Karpas-422 (cell line): Measurements from ENCODE around the gene NHS. TPM values are rescaled to one million over a fixed set of nuclear protein-coding genes. Genes with fewer than 3 reads are reported as not detected.

Experiments used
- DNase-seq: peaks from one replicate; pipeline ENCODE4 v3.0.0-alpha.2; 2015
- H2AFZ ChIP-seq: fragments of 200-600 bp; sonication (generic); 2 replicates; pipeline ENCODE4 v1.6.1; 2014; ENCODE audit warnings: antibody characterized with exemption, low read length, mixed read lengths
- H3K27ac ChIP-seq: fragments of 200-600 bp; sonication (generic); 2 replicates; pipeline ENCODE4 v1.5.1; 2014; ENCODE audit warnings: mild to moderate bottlenecking, low read length, moderate library complexity
- H3K27me3 ChIP-seq: fragments of 200-600 bp; sonication (generic); 2 replicates; pipeline ENCODE4 v1.6.1; 2014; ENCODE audit warnings: low read length, mixed read lengths
- H3K36me3 ChIP-seq: fragments of 200-600 bp; sonication (generic); 2 replicates; pipeline ENCODE4 v1.6.1; 2014; ENCODE audit warnings: low read length, mixed read lengths; ENCODE audit not compliant: insufficient read depth
- H3K4me1 ChIP-seq: fragments of 200-600 bp; sonication (generic); 2 replicates; pipeline ENCODE4 v1.6.1; 2014; ENCODE audit warnings: mild to moderate bottlenecking, low read length, mixed read lengths
- H3K4me2 ChIP-seq: fragments of 200-600 bp; sonication (generic); 2 replicates; pipeline ENCODE4 v1.6.1; 2014; ENCODE audit warnings: low read length, low read depth, mild to moderate bottlenecking; ENCODE audit not compliant: poor library complexity, severe bottlenecking
- H3K4me3 ChIP-seq: fragments of 200-600 bp; sonication (generic); 2 replicates; pipeline ENCODE4 v1.5.1; 2014; ENCODE audit warnings: mild to moderate bottlenecking, antibody characterized with exemption, low read length, mixed read lengths
- H3K79me2 ChIP-seq: fragments of 200-600 bp; sonication (generic); 2 replicates; pipeline ENCODE4 v1.6.1; 2014; ENCODE audit warnings: mild to moderate bottlenecking, low read length, mixed read lengths
- H3K9ac ChIP-seq: fragments of 200-600 bp; sonication (generic); 2 replicates; pipeline ENCODE4 v1.6.0; 2014; ENCODE audit warnings: low read length
- H3K9me2 ChIP-seq: fragments of 200-600 bp; sonication (generic), shearing (Covaris generic); replicated peaks from 2 replicates; pipeline ENCODE4 v1.6.0; 2014; ENCODE audit warnings: mild to moderate bottlenecking, low read length, moderate library complexity; ENCODE audit not compliant: insufficient read depth
- H3K9me3 ChIP-seq: fragments of 300-700, 200-600 bp; sonication (generic); 2 replicates; pipeline ENCODE4 v1.6.1; 2014; ENCODE audit warnings: low read length, mixed read lengths
- H4K20me1 ChIP-seq: fragments of 200-600 bp; sonication (generic); 2 replicates; pipeline ENCODE4 v1.6.1; 2014; ENCODE audit warnings: mild to moderate bottlenecking, antibody characterized with exemption, low read length, low read depth; ENCODE audit not compliant: insufficient read depth
- total RNA-seq: library from RNA; depleted of rRNA; stranded (reverse); fragments of >200 nt; shearing (Covaris generic); gene quantifications from 2 replicates; pipeline ENCODE4 v1.2.3, GENCODE V29; 2014; ENCODE audit warnings: low replicate concordance

NHS gene
- total RNA-seq, 1 experiment from 2014 or later = 0.15 TPM

DNA sequence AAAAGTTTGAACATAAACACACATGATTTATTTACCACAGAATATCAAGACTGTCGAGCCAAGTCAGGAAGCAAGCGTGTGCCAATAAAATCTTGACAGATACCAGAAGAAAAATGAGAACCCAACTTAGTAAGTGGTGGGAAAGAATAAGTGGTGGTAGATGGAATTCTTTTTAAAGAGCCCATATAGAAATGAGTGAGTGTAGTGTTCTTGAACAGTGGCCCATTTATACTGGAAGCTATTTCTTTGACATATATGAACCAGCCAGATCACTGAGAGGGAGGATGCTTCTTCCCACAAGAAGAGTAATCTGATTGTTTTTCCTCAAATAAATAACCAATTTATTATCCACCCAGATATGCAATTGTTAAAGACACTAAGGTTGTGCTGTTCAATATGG, 98.0 kb downstream of the NHS start:
- Histone ChIP-seq H3K27me3 (no peaks in the 10 kb centered on the region), H3K9me2 (no peaks in the 10 kb centered on the region), H2AFZ (no peak overlapping the region), H3K9me3 (no peaks in the 10 kb centered on the region), H3K9ac (no peak overlapping the region), H3K36me3 (no peaks in the 10 kb centered on the region), H3K4me3 (no peak overlapping the region), H3K27ac (no peak overlapping the region), H3K4me2 (no peak overlapping the region), H3K4me1 (no peaks in the 10 kb centered on the region), H4K20me1 (no peaks in the 10 kb centered on the region), H3K79me2 (no peaks in the 10 kb centered on the region)
- no peak for DNase-seq

DNA sequence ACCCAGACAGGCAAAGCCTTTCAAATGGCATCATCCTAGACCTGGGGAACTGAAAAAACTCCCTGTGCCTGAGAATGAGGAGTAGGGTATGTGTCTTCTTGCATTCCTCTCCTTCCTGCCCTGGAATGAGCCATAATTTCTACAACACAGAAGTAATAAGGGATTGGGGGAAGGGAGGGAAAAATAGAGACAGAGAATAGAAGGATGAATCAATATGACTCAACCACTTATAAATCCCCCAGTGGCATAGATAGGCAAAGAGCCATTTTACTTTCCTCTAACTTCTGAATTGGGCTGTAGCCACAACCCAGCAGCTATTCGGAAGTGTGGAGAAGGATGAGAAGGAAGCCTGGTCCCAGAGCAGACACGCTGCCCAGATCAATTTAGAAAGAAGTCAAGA, 99.9 kb downstream of the NHS start:
- H3K36me3 ChIP-seq = no peaks in the 10 kb centered on the region
- no peaks in the 10 kb centered on the region for H3K9me2 ChIP-seq
- H3K4me2 ChIP-seq = no peak overlapping the region
- H3K79me2 ChIP-seq = no peaks in the 10 kb centered on the region
- no peak for DNase-seq
- H3K4me1 ChIP-seq = no peaks in the 10 kb centered on the region
- no peak overlapping the region for H2AFZ ChIP-seq
- H3K27me3 ChIP-seq = no peaks in the 10 kb centered on the region
- H3K27ac ChIP-seq = no peak overlapping the region
- H4K20me1 ChIP-seq = no peaks in the 10 kb centered on the region
- H3K9me3 ChIP-seq = no peaks in the 10 kb centered on the region
- H3K9ac ChIP-seq = no peak overlapping the region
- no peak overlapping the region for H3K4me3 ChIP-seq

DNA sequence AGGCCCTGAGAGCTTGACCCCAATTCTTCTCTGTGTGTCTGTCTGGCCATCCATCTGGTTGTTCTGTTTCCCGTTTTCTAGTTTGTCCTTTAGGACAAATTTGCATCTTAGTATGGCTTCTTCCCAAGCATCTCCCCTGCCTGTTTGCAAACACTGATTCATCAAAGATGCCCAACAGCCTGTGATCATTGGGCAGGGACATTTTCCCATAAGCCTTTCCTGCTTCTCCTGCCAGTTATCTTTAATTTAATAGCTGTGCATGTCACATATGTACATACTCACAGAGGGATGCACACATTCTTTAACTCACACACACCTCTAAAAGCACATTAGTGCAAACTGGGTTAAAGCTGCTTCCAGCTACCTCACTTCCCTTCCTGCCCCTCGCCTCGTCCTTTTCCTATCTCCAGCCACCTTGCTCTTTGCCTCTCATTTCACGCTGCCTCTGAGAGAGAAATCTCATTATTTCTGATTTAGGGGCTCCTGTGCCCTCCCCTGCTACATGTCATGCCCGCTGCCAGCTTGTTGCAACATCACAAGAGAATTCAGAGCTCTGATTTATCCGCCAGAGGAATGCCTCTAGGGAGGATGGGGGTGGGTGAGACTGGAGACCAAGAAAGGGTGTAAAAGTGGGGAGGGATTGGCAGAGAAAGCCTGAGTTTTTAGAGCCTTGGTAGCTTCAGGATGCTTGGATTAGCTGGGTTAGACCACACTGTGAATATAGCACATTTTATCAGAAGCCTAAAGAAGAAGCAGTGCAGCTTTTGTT, 100.6 kb downstream of the NHS start:
- no peak overlapping the region for H3K9ac ChIP-seq
- no peaks in the 10 kb centered on the region for H3K9me2 ChIP-seq
- H3K36me3 ChIP-seq = no peaks in the 10 kb centered on the region
- DNase-seq = no peak
- H3K27ac ChIP-seq = no peak overlapping the region
- H3K4me1 ChIP-seq = no peaks in the 10 kb centered on the region
- H2AFZ ChIP-seq = no peak overlapping the region
- H3K4me2 ChIP-seq = no peak overlapping the region
- H3K27me3 ChIP-seq = no peaks in the 10 kb centered on the region
- H3K9me3 ChIP-seq = no peaks in the 10 kb centered on the region
- no peaks in the 10 kb centered on the region for H3K79me2 ChIP-seq
- no peak overlapping the region for H3K4me3 ChIP-seq
- no peaks in the 10 kb centered on the region for H4K20me1 ChIP-seq

DNA sequence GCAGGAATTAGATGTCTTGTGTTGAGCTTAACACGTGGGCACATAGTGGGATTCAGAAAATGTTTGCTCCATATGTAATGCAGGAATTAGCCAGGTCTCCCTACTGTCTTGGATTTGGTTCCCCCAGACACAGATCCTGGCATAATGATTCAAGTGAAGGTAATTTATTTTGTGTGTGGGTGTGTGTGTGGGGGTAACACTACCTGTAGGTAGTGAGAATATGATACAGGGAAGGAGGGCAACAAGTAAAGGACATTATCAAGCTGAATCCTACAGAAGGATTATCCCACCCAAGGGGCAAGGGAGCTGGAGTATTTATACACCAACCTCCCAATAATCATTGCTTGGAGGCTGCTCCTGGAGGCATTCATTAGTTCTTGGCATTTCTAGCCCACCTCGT, 101.4 kb downstream of the NHS start:
- Histone ChIP-seq H3K27me3 (no peaks in the 10 kb centered on the region), H2AFZ (no peak overlapping the region), H3K9me3 (no peaks in the 10 kb centered on the region), H3K79me2 (no peaks in the 10 kb centered on the region), H3K4me3 (no peak overlapping the region), H3K36me3 (no peaks in the 10 kb centered on the region), H3K4me2 (no peak overlapping the region), H3K4me1 (no peaks in the 10 kb centered on the region), H4K20me1 (no peaks in the 10 kb centered on the region), H3K9ac (no peak overlapping the region), H3K27ac (no peak overlapping the region), H3K9me2 (no peaks in the 10 kb centered on the region)
- no peak for DNase-seq

DNA sequence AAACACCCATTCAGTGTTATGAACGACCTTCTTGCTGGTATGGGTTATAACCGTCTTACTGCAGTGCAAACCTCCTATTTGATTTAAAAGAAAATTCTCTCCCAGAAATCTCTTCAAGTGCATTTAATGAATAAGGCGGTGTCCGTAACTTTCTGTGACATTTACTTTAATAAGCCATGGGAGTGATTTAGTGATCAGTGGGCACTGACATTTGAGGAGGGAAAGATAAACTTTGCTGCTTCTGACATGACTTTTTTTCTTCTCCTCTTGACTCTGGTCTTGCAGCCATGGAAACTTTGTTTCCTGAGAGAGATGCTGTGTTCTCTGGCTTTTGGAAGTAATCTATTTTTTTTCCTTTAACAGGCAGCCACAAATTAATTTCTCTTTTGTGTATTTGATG, 106.1 kb downstream of the NHS start:
- Histone ChIP-seq H3K9me2 (no peaks in the 10 kb centered on the region), H2AFZ (no peak overlapping the region), H3K4me3 (no peak overlapping the region), H3K27ac (no peak overlapping the region), H3K79me2 (no peaks in the 10 kb centered on the region), H3K4me2 (no peak overlapping the region), H3K36me3 (no peaks in the 10 kb centered on the region), H3K9ac (no peak overlapping the region), H3K4me1 (no peaks in the 10 kb centered on the region), H3K9me3 (no peaks in the 10 kb centered on the region), H4K20me1 (no peaks in the 10 kb centered on the region), H3K27me3 (no peaks in the 10 kb centered on the region)
- no peak for DNase-seq

DNA sequence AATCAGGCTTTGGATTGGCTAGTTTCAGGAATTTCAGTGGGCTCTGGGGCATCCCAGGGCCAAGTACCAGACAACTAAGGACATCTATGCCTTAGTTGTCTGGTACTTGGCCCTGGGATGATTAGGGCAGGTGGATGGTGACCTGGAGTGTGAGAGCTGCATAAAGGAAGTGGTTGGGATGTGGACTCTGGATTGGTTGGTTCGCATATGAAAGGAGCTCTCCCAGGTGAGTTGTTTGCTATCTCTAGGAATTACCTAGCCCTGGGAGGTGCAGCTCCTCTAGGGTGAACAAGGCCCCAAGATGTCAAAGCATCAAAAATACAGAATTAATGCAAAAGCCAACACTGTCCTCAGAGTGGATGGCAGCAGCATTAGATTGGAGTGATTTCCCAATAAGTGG, 109.6 kb downstream of the NHS start:
- Histone ChIP-seq H3K79me2 (no peaks in the 10 kb centered on the region), H3K9me3 (no peaks in the 10 kb centered on the region)

DNA sequence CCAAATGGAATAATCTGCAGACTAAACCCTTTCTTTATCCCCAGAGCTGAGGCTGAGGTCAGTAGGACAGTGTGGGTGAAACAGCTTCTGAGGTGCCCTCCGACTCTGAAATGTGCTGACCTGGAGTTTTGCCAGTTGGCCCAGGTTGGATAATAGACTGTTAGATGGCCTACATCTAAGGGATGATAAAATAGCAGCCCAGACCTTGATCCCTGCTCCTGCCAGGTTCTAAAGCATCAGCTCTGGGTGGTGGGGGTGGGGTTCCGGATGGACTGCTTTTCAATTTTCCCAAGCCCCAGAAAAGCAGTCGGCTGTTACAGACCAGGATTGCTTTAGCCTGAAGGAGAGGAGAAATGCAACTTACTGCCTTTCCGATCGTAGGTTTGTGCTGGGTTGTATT, 110.4 kb downstream of the NHS start:
- Histone ChIP-seq H3K79me2 (no peaks in the 10 kb centered on the region), H3K27me3 (no peaks in the 10 kb centered on the region), H3K27ac (no peak overlapping the region), H3K9me3 (no peaks in the 10 kb centered on the region), H3K4me1 (no peaks in the 10 kb centered on the region), H3K4me3 (no peak overlapping the region), H4K20me1 (no peaks in the 10 kb centered on the region), H3K9ac (no peak overlapping the region), H3K4me2 (no peak overlapping the region), H3K9me2 (no peaks in the 10 kb centered on the region), H3K36me3 (no peaks in the 10 kb centered on the region), H2AFZ (no peak overlapping the region)
- DNase-seq = no peak

More for the DNA sequence above, 109.6 kb downstream of the NHS start:
- no peaks in the 10 kb centered on the region for H3K9me2 ChIP-seq
- no peak overlapping the region for H2AFZ ChIP-seq
- H3K4me1 ChIP-seq = no peaks in the 10 kb centered on the region
- no peak overlapping the region for H3K4me3 ChIP-seq
- H3K4me2 ChIP-seq = no peak overlapping the region
- no peaks in the 10 kb centered on the region for H3K27me3 ChIP-seq
- no peak for DNase-seq
- H4K20me1 ChIP-seq = no peaks in the 10 kb centered on the region
- no peak overlapping the region for H3K9ac ChIP-seq
- H3K27ac ChIP-seq = no peak overlapping the region
- no peaks in the 10 kb centered on the region for H3K36me3 ChIP-seq

DNA sequence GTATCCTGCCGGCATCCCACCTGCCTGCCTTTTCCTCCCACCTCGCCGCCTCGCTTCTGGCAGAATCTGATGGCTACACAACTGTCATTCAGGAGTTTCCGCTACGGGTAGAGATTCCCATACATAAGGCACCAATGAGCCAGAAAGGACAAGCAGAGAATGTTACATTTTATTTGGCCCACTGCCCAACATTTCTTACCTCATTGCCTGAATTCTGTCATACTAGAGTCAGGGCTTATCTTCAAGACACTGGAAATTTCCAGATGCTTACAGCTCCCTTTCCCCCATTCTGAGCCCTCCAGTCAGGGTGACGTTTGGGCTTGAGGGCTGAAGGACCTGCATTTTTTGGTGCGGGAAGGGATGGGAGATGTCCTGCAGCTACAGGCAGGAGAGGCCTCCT, 113.0 kb downstream of the NHS start:
- H3K9me2 ChIP-seq = no peaks in the 10 kb centered on the region
- no peak overlapping the region for H3K4me3 ChIP-seq
- no peaks in the 10 kb centered on the region for H3K27me3 ChIP-seq
- no peaks in the 10 kb centered on the region for H3K4me1 ChIP-seq
- no peaks in the 10 kb centered on the region for H3K36me3 ChIP-seq
- H4K20me1 ChIP-seq = no peaks in the 10 kb centered on the region
- H3K9me3 ChIP-seq = no peaks in the 10 kb centered on the region
- no peaks in the 10 kb centered on the region for H3K79me2 ChIP-seq
- no peak for DNase-seq
- no peak overlapping the region for H3K4me2 ChIP-seq
- no peak overlapping the region for H2AFZ ChIP-seq
- H3K27ac ChIP-seq = no peak overlapping the region
- H3K9ac ChIP-seq = no peak overlapping the region
